Thymus (tissue), 11 donors: ENCODE data around the gene SPRED2. TPM values are rescaled to one million over a fixed set of nuclear protein-coding genes. Genes with fewer than 3 reads are reported as not detected.

Experiments used
- DNase-seq, 9 donors: peaks; one replicate each; pipeline ENCODE4 v3.0.0-alpha.2; 2013; ENCODE audit warnings: low spot score in 9 of 9, low read depth in 6 of 9, missing footprints in 1 of 9
- H3K27ac ChIP-seq, 2 donors: one replicate each; pipeline ENCODE4 v1.5.1; 2013; ENCODE audit warnings: control low read depth in 1 of 2, low read depth in 1 of 2, low read length in 1 of 2, mild to moderate bottlenecking in 1 of 2, moderate library complexity in 1 of 2
- H3K27me3 ChIP-seq, 2 donors: one replicate each; pipeline ENCODE4 v1.5.1; 2013; ENCODE audit warnings: low read length in 1 of 2; ENCODE audit not compliant: control insufficient read depth in 2 of 2, insufficient read depth in 1 of 2
- H3K36me3 ChIP-seq, 2 donors: one replicate each; pipeline ENCODE4 v1.5.1; 2013; ENCODE audit warnings: low read length in 1 of 2, mild to moderate bottlenecking in 1 of 2, moderate library complexity in 1 of 2; ENCODE audit not compliant: control insufficient read depth in 2 of 2, insufficient read depth in 2 of 2
- H3K4me1 ChIP-seq, 2 donors: one replicate each; pipeline ENCODE4 v1.5.1; 2013; ENCODE audit warnings: low read length in 2 of 2; ENCODE audit not compliant: control insufficient read depth in 2 of 2, insufficient read depth in 2 of 2
- H3K4me3 ChIP-seq, 2 donors: one replicate each; pipeline ENCODE4 v1.5.1; 2013; ENCODE audit warnings: low read length in 2 of 2, control low read depth in 1 of 2, mild to moderate bottlenecking in 1 of 2
- H3K9me3 ChIP-seq, 2 donors: one replicate each; pipeline ENCODE4 v1.5.1; 2013; ENCODE audit warnings: low read length in 1 of 2, mild to moderate bottlenecking in 1 of 2; ENCODE audit not compliant: control insufficient read depth in 2 of 2, insufficient read depth in 1 of 2
- WGBS: extraction: QIAGEN DNeasy Blood & Tissue Kit; methylation state at CpG from one replicate; pipeline ENCODE4 v1.1.7; 2013; 5-methylcytosine and 5-hydroxymethylcytosine counted together
- polyA plus RNA-seq: library from polyadenylated mRNA; stranded (reverse); fragments of 200-250 nt; gene quantifications from one replicate; pipeline ENCODE4 v1.2.3, GENCODE V29; 2013
- total RNA-seq: library from RNA; stranded (reverse); fragments of 120-200 nt; gene quantifications from one replicate; pipeline ENCODE4 v1.2.4, GENCODE V29; 2013
- donor health status: healthy.

SPRED2 gene
- total and polyA plus RNA-seq, 2 donors, result 7.9 to 17.0 TPM

DNA sequence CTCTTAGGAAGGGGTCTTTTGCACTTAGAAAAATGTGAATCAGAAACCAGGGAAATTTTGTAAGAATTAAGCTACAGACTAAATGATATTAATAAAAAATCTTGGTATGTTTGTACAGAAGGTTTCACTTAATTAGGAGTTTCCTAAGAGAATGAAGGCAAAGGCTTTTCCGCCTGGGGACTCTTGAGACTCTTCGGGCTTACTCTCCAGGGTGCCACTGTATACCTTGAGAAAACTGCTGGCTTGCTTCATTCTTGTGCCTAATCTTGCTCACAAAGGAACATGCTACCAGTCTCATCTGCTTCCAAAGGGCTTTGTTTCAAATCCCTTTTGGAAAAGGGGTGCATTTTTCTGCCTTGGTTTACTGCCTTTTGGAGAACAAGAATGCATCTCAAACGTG lies 155.3 kb downstream of the SPRED2 start:
- Histone ChIP-seq H3K27ac (no peak overlapping the region), H3K4me3 (no peak overlapping the region), H3K4me1 (peaks cover 7 to 16% of the 10 kb centered on the region in 2 donors), H3K27me3 (no peaks in the 10 kb centered on the region), H3K9me3 (no peaks in the 10 kb centered on the region), H3K36me3 (peaks cover 6 to 11% of the 10 kb centered on the region in 2 donors)
- no peak for DNase-seq
- WGBS, result 93% methylated on average over 3 of the region's 3 CpGs

DNA sequence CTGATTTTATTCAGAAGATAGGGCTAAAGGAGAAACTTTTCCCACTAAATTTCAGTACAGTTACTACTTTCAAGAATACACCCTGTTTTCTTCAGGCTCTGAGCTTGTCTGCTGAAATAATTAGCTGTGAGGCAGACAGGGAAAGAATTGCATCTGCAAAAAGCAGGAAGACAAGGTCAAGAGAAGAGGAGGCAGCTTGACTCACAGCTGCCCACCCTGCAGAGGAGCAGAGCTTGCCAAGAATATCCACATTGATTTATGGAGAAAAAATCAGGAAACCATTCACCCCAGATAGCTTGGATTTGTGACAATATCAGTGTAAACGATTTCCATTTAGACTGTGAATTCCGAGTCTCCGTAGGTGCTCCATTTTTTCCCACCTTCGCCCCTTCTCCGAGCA lies 155.8 kb downstream of the SPRED2 start:
- WGBS, result 93% methylated on average over 5 of the region's 5 CpGs
- DNase-seq, result no peak
- Histone ChIP-seq H3K27ac (no peak overlapping the region), H3K9me3 (no peaks in the 10 kb centered on the region), H3K4me1 (peaks cover 7 to 16% of the 10 kb centered on the region in 2 donors), H3K27me3 (no peaks in the 10 kb centered on the region), H3K4me3 (no peak overlapping the region), H3K36me3 (peaks cover 8 to 17% of the 10 kb centered on the region in 2 donors)

DNA sequence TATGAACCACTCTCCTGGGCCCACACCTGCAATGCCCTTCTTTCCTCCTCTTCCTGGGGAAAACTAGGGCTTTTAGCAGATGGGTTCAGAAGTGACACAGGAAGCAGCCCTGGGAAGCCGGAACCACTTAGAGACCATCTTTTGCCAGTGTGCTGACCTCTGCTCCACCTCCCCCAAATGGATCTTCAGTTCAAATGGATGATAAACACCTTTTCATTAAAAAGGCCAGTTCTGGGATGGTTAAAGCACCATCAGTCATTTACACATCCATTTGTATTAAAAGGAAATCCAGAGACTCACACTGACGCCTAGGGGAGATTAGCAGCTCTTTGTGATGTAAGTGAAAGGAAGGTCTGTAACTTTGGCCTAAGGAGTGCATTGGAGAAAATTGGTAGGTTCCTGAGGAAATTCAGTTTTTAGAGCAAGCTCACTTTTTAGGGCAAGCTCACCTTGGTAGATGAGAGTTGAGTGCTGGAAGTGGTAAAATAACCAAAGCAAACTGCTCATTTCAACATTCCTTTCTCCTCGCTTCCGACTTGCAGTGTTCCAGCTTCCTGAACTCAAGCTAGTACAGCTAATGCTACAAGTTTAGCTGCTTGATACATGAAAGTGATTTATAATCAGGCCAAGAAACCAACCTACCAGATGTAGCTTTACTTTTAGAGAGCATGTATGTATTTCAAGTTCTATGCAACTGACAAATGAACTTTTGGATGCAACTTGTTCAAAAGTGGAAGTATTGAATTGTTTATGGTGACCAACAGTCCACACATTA lies 157.1 kb downstream of the SPRED2 start:
- WGBS, result 73% methylated on average over 4 of the region's 4 CpGs
- peaks cover 7 to 16% of the 10 kb centered on the region in 2 donors for H3K4me1 ChIP-seq
- no peak overlapping the region for H3K4me3 ChIP-seq
- no peak overlapping the region for H3K27ac ChIP-seq
- H3K27me3 ChIP-seq, result no peaks in the 10 kb centered on the region
- DNase-seq, result no peak
- H3K9me3 ChIP-seq, result no peaks in the 10 kb centered on the region
- peaks cover 11 to 21% of the 10 kb centered on the region in 2 donors for H3K36me3 ChIP-seq

GRCh38 chr2:65273344-65273743 lies 159.1 kb downstream of the SPRED2 start:
- no peak overlapping the region for H3K4me3 ChIP-seq
- DNase-seq, result no peak
- WGBS, result 98% methylated on average over 8 of the region's 8 CpGs
- peaks cover under 1 to 4% of the 10 kb centered on the region in 2 donors for H3K4me1 ChIP-seq
- no peaks in the 10 kb centered on the region for H3K27me3 ChIP-seq
- H3K36me3 ChIP-seq, result peaks cover 11 to 29% of the 10 kb centered on the region in 2 donors
- H3K27ac ChIP-seq, result no peak overlapping the region
- H3K9me3 ChIP-seq, result no peaks in the 10 kb centered on the region

GRCh38 chr2:65268957-65269356 lies 163.4 kb downstream of the SPRED2 start:
- Histone ChIP-seq H3K9me3 (no peaks in the 10 kb centered on the region), H3K36me3 (peaks cover 20 to 63% of the 10 kb centered on the region in 2 donors), H3K27me3 (no peaks in the 10 kb centered on the region), H3K4me1 (peaks cover 8 to 13% of the 10 kb centered on the region in 2 donors), H3K27ac (no peak overlapping the region), H3K4me3 (no peak overlapping the region)
- 96% methylated on average over 4 of the region's 4 CpGs for WGBS
- DNase-seq, result no peak

DNA sequence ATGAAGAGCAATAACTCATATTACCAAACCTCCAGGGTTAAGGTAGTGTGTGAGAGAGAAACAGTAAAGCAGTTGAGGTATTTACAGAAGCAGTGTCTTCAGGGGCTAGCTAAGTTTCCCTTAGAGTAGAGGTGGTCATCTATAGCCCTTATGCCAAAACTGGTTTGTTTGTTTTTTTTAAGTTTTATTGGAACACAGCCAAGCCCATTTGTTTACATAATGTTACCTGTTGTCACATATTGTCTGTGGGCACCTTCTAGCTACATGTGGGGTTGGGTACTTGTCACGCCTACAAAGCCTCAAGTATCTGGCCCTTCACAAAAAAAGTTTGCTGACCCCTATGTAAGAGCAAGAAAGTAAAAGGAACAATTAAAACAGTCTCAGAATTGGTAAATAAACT lies 165.4 kb downstream of the SPRED2 start:
- Histone ChIP-seq H3K9me3 (no peaks in the 10 kb centered on the region), H3K4me3 (no peak overlapping the region), H3K36me3 (peaks cover 22 to 60% of the 10 kb centered on the region in 2 donors), H3K27ac (no peak overlapping the region), H3K4me1 (peaks cover 8 to 13% of the 10 kb centered on the region in 2 donors), H3K27me3 (no peaks in the 10 kb centered on the region)
- 96% methylated on average over 1 of the region's 1 CpG for WGBS
- no peak for DNase-seq

- H3K36me3 ChIP-seq, result peaks cover 17 to 60% of the 10 kb centered on the region in 2 donors
- peaks cover 8 to 13% of the 10 kb centered on the region in 2 donors for H3K4me1 ChIP-seq
- no peak overlapping the region for H3K4me3 ChIP-seq
- H3K9me3 ChIP-seq, result no peaks in the 10 kb centered on the region
- H3K27ac ChIP-seq, result no peak overlapping the region
- no peaks in the 10 kb centered on the region for H3K27me3 ChIP-seq
- no peak for DNase-seq
Measured at GRCh38 chr2:65265671-65266045, 166.7 kb downstream of the SPRED2 start.

DNA sequence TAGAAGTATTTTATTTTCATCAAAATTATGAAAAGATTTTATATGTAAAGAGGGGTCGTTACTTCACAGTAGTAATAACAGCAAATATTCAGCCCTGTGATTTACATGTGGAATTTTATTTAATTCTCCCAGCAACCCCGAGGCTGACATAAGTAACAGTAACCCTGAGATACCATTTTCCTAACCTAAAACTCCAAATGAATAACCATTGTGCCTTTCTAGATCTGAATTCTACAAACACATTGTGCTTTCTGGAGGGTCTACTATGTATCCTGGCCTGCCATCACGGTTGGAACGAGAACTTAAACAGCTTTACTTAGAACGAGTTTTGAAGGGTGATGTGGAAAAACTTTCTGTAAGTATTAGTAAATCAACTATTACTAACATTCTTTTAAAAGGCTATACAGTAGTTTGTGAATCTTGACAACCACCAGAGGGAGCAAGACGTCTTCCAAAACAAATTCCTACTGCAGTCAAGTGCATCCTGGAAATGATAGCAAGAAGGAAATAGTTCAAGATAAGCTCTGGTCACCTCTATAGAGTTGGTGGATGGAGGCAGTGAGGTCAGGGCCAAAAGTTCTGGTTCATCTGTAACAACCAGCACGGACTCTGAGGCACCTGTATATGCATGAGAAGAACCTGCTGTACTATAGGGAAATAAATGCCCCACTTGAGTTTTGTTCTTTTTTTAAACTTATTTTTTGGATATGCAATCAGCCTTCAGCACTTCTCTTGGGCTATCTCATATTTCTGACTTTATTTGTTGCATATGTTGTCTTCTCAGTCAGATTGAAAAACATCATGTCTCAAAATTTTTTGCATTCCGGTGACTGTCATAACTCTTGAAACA lies 167.4 kb downstream of the SPRED2 start:
- no peaks in the 10 kb centered on the region for H3K9me3 ChIP-seq
- H3K36me3 ChIP-seq, result peaks cover 17 to 63% of the 10 kb centered on the region in 2 donors
- H3K4me1 ChIP-seq, result peaks cover 8 to 13% of the 10 kb centered on the region in 2 donors
- peak; percentile 16 to 79 (median 63) for DNase-seq
- H3K27me3 ChIP-seq, result no peaks in the 10 kb centered on the region
- no peak overlapping the region for H3K4me3 ChIP-seq
- 70% methylated on average over 8 of the region's 8 CpGs for WGBS
- H3K27ac ChIP-seq, result no peak overlapping the region

DNA sequence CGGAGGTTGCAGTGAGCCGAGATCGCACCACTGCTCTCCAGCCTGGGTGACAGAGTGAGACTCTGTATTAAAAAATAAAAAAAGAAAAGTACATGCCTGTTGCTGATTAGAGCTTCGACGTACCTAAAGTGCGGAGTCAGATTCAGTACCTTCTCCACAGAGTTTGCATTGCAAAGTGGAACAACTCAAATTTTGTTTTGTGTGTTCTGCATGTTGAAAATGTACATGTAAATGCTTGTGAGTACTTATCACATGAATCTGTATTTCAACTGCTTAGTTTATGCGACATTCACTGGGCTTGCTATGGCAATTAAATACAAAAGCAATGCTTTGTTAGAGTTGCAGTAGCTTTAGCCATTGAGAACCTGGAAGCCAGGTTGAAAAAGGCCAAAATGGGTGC lies 168.4 kb downstream of the SPRED2 start:
- H3K4me1 ChIP-seq, result peaks cover 8 to 13% of the 10 kb centered on the region in 2 donors
- H3K4me3 ChIP-seq, result no peak overlapping the region
- WGBS, result 85% methylated on average over 7 of the region's 7 CpGs
- no peaks in the 10 kb centered on the region for H3K27me3 ChIP-seq
- H3K36me3 ChIP-seq, result peaks cover 21 to 66% of the 10 kb centered on the region in 2 donors
- no peak for DNase-seq
- no peak overlapping the region for H3K27ac ChIP-seq
- H3K9me3 ChIP-seq, result no peaks in the 10 kb centered on the region
